Panc1 (cell line): ENCODE data around the gene GNAQ. TPM values are rescaled to one million over a fixed set of nuclear protein-coding genes. Genes with fewer than 3 reads are reported as not detected.

Source experiments
- ATAC-seq: fragments of 200-7000 bp; cut with Tn5 transposase; 2 replicates; pipeline ENCODE4 v1.9.1; 2020; ENCODE audit warnings: mild to moderate bottlenecking, moderate library complexity
- BruUV-seq: library from RNA; stranded (reverse); fragments of 400-500 nt; replicated peaks from 2 replicates; lab custom pipeline; 2021; lab: Mats Ljungman, UMichigan
- CTCF ChIA-PET: fragments of 300-600 bp; sonication (Branson Sonifier 250); formaldehyde crosslinking; loops from one replicate; lab custom pipeline; 2022; ENCODE audit warnings: antibody characterized with exemption; lab: Charles Lee
- POLR2A ChIA-PET: fragments of 300-600 bp; sonication (Branson Sonifier 250); formaldehyde crosslinking; loops from one replicate; lab custom pipeline; 2022; ENCODE audit warnings: antibody characterized with exemption; lab: Charles Lee
- DNase-seq: peaks from one replicate; pipeline ENCODE4 v3.0.0-alpha.2; 2010; ENCODE audit warnings: low read depth, low spot score
- H3K27ac ChIP-seq: 2 replicates; pipeline ENCODE4 v1.5.1; 2011; ENCODE audit warnings: mild to moderate bottlenecking, low read length, inconsistent platforms
- H3K27me3 ChIP-seq: fragments of 200-500 bp; sonication (Bioruptor generic); 2 replicates; pipeline ENCODE4 v1.6.0; 2014; ENCODE audit warnings: low read length, inconsistent platforms; ENCODE audit not compliant: control insufficient read depth, insufficient read depth
- H3K36me3 ChIP-seq: fragments of 200-500 bp; sonication (Bioruptor generic); 2 replicates; pipeline ENCODE4 v1.5.1; 2014; ENCODE audit warnings: inconsistent platforms, mild to moderate bottlenecking, low read length, moderate library complexity; ENCODE audit not compliant: control insufficient read depth, insufficient read depth
- H3K4me1 ChIP-seq: 2 replicates; pipeline ENCODE4 v1.5.1; 2011; ENCODE audit warnings: inconsistent platforms, mild to moderate bottlenecking, low read length, moderate library complexity; ENCODE audit not compliant: control insufficient read depth, insufficient read depth
- H3K4me3 ChIP-seq, 2 experiments: 2 replicates each; pipeline ENCODE4 v1.5.1; 2011 to 2012; ENCODE audit warnings: low read depth in 2 of 2, low read length in 2 of 2, mild to moderate bottlenecking in 2 of 2, inconsistent platforms in 1 of 2, moderate library complexity in 1 of 2
- H3K9me3 ChIP-seq: fragments of 200-500 bp; sonication (Bioruptor generic); 2 replicates; pipeline ENCODE4 v1.5.1; 2014; ENCODE audit warnings: low read depth, mild to moderate bottlenecking, inconsistent platforms, low read length, moderate library complexity; ENCODE audit not compliant: control insufficient read depth, insufficient read depth
- CTCF ChIP-seq: fragments of 450-650 bp; IDR thresholded peaks from 2 replicates; pipeline ENCODE4 v1.5.1; 2017; ENCODE audit warnings: mild to moderate bottlenecking
- POLR2AphosphoS5 ChIP-seq: IDR thresholded peaks from 2 replicates; pipeline ENCODE4 v1.6.1; 2012; ENCODE audit warnings: mild to moderate bottlenecking, low read depth, low read length, moderate library complexity
- REST ChIP-seq, 2 experiments: IDR thresholded peaks; 2 replicates each; pipeline ENCODE4 v1.6.1; 2011 to 2012; ENCODE audit warnings: low read depth in 2 of 2, control low read depth in 1 of 2, low read length in 1 of 2, mild to moderate bottlenecking in 1 of 2, moderate library complexity in 1 of 2; ENCODE audit not compliant: insufficient read depth in 1 of 2
- SIN3A ChIP-seq: IDR thresholded peaks from 2 replicates; pipeline ENCODE4 v1.6.1; 2012; ENCODE audit warnings: low read depth, mild to moderate bottlenecking, low read length, moderate library complexity, borderline replicate concordance; ENCODE audit not compliant: insufficient read depth
- TCF7L2 ChIP-seq: IDR thresholded peaks from 2 replicates; pipeline ENCODE4 v1.6.1; 2011; ENCODE audit warnings: mild to moderate bottlenecking, low read depth, low read length, inconsistent platforms
- in situ Hi-C: cut with HindIII; loops from 2 replicates; pipeline ENCODE4 v1.10.0; 2016; ENCODE audit warnings: low sequenced_read_pairs, low pct_unique_long_range_greater_than_20kb
- intact Hi-C: fragments of 100-400 bp; cut with micrococcal nuclease; formaldehyde crosslinking; loops from one replicate; pipeline ENCODE4 v1.10.0; 2022; ENCODE audit not compliant: unreplicated experiment
- total RNA-seq: library from RNA; stranded (reverse); gene quantifications from one replicate; pipeline ENCODE4 v1.2.1, GENCODE V29; 2021; ENCODE audit not compliant: unreplicated experiment

The GNAQ gene
- total RNA-seq, 1 experiment from 2014 or later, result 34.5 TPM

GRCh38 chr9:77943057-77943456 is 88.6 kb downstream of the GNAQ start:
- in situ Hi-C loops, result no loop called here
- Histone ChIP-seq H3K27ac (no peak overlapping the region), H3K9me3 (no peaks in the 10 kb centered on the region), H3K36me3 (no peaks in the 10 kb centered on the region), H3K27me3 (no peaks in the 10 kb centered on the region), H3K4me3 (no peak overlapping the region), H3K4me1 (no peaks in the 10 kb centered on the region)
- TF ChIP-seq REST (IDR thresholded peaks at IDR 0.05; ENCODE audit: insufficient read depth in 1 of 2, low read depth in 2 of 2, low read length in 1 of 2) (no peak), POLR2AphosphoS5 (no peak), CTCF (no peak), SIN3A (no peak), TCF7L2 (no peak)
- ChIA-PET POLR2A (interaction anchor here (0.6 kb wide), 1 partner anchor 11 kb away, joined by 4 read pairs; no protein-coding TSS in a partner anchor), CTCF (no interaction called here)
- ATAC-seq (no peak), DNase-seq (no peak)
- intact Hi-C loops, result no loop called here
- no TSS peak for BruUV-seq

- Histone ChIP-seq H3K27ac (no peak overlapping the region), H3K36me3 (no peaks in the 10 kb centered on the region), H3K27me3 (no peaks in the 10 kb centered on the region), H3K9me3 (no peaks in the 10 kb centered on the region), H3K4me1 (no peaks in the 10 kb centered on the region), H3K4me3 (no peak overlapping the region)
- in situ Hi-C loops, result no loop called here
- no peak for DNase-seq
- intact Hi-C loops, result no loop called here
- no peak for ATAC-seq
- TF ChIP-seq TCF7L2 (no peak), CTCF (no peak), SIN3A (no peak), POLR2AphosphoS5 (no peak), REST (IDR thresholded peaks at IDR 0.05; ENCODE audit: insufficient read depth in 1 of 2, low read depth in 2 of 2, low read length in 1 of 2) (no peak)
- BruUV-seq, result no TSS peak
- ChIA-PET POLR2A (no interaction called here), CTCF (no interaction called here)
These were observed 92.4 kb downstream of the GNAQ start for GRCh38 chr9:77939149-77939668.
